ENCODE results near the gene GRM2.

Gene GRM2

GRCh38 chr3:51703761-51704510 lies 2.9 kb upstream of the GRM2 start:
- H3K9ac ChIP-seq (ENCODE audit: low read depth in 1 of 2, low read length in 2 of 2), result no peak overlapping the region
- H3K9me3 ChIP-seq (ENCODE audit: control insufficient read depth in 2 of 2, low read length in 2 of 2), result no peaks in the 10 kb centered on the region
- no peak overlapping the region for H3K4me3 ChIP-seq (ENCODE audit: low read length in 2 of 2)
- H3K4me1 ChIP-seq (ENCODE audit: control insufficient read depth in 2 of 2, insufficient read depth in 2 of 2, low read length in 2 of 2), result no peaks in the 10 kb centered on the region
- H3K27me3 ChIP-seq (ENCODE audit: control insufficient read depth in 2 of 2, insufficient read depth in 2 of 2, low read length in 2 of 2), result no peaks in the 10 kb centered on the region
- no peak overlapping the region for H3K27ac ChIP-seq (ENCODE audit: low read depth in 2 of 2, low read length in 2 of 2)
- H3K36me3 ChIP-seq (ENCODE audit: control insufficient read depth in 2 of 2, insufficient read depth in 2 of 2, low read length in 2 of 2), result peaks cover 25 to 37% of the 10 kb centered on the region in 2 donors

- H3K4me1 ChIP-seq (ENCODE audit: control insufficient read depth in 2 of 2, insufficient read depth in 2 of 2, low read length in 2 of 2), result no peaks in the 10 kb centered on the region
- H3K27ac ChIP-seq (ENCODE audit: low read depth in 2 of 2, low read length in 2 of 2), result no peak overlapping the region
- H3K9ac ChIP-seq (ENCODE audit: low read depth in 1 of 2, low read length in 2 of 2), result no peak overlapping the region
- H3K27me3 ChIP-seq (ENCODE audit: control insufficient read depth in 2 of 2, insufficient read depth in 2 of 2, low read length in 2 of 2), result no peaks in the 10 kb centered on the region
- peaks cover 20 to 31% of the 10 kb centered on the region in 2 donors for H3K36me3 ChIP-seq (ENCODE audit: control insufficient read depth in 2 of 2, insufficient read depth in 2 of 2, low read length in 2 of 2)
- no peaks in the 10 kb centered on the region for H3K9me3 ChIP-seq (ENCODE audit: control insufficient read depth in 2 of 2, low read length in 2 of 2)
- no peak overlapping the region for H3K4me3 ChIP-seq (ENCODE audit: low read length in 2 of 2)
Measured at GRCh38 chr3:51704511-51704950, 2.3 kb upstream of the GRM2 start.

DNA sequence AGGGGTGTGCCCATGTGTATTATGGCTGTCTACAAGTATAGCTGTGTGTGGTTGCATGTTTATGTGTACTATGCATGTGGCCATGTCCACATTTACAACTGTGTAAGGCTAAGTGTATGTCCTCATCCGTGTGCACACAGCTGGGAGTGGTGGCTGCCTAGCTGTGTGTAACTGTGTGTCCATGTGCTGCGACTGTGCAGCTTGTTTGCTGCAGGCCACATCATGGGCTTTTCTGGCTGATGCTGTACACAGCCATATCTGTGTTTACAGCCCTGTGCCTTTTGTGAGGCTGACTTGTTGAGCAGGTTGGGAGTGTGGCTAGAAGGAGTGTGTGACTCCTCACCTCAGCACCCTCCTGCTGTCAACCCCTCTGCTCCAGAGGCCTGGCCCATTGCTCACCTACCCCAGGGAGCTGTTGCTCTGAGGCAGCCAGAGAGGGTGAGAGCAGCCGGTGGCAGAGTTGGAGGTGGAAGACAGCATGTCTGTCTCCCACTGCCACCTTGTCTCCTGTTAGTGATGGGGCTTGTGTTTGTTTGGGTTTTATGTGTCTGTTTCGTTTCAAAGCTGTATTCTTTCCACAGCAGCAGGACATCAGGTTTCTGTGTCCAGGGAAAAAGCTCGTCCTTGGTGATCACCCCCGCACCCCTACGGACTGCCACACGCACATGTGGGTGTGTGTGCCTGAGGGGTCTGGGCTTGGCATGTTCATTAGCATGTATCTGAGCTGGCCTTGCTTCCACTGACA lies 1.4 kb upstream of the GRM2 start:
- Histone ChIP-seq H3K4me3 (ENCODE audit: low read length in 2 of 2) (no peak overlapping the region), H3K27ac (ENCODE audit: low read depth in 2 of 2, low read length in 2 of 2) (no peak overlapping the region), H3K36me3 (ENCODE audit: control insufficient read depth in 2 of 2, insufficient read depth in 2 of 2, low read length in 2 of 2) (peaks cover 12 to 22% of the 10 kb centered on the region in 2 donors), H3K9ac (ENCODE audit: low read depth in 1 of 2, low read length in 2 of 2) (no peak overlapping the region), H3K27me3 (ENCODE audit: control insufficient read depth in 2 of 2, insufficient read depth in 2 of 2, low read length in 2 of 2) (no peaks in the 10 kb centered on the region), H3K4me1 (ENCODE audit: control insufficient read depth in 2 of 2, insufficient read depth in 2 of 2, low read length in 2 of 2) (no peaks in the 10 kb centered on the region), H3K9me3 (ENCODE audit: control insufficient read depth in 2 of 2, low read length in 2 of 2) (no peaks in the 10 kb centered on the region)

DNA sequence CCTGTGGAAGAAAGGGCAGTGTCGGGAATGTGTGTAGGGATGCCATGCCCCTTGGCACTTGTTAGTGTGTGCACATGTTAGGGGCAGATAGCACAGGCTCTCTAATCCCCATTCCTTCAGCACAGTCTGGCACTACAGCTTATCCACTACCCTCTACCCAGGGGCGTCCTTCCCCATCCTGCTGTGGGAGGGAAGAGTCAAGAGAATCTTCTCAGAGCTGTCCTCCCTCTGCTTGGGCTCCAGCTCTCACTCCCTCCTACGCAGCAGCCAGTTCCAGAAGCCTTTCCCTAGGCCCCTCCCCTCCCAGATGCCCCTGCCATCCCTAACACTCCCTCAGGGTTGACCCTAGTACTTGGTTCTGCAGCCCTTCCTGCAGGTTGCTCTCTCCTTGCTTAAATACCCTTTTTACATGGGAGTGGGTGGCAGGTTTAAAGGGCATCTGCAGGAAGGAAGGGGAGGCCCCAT lies 815 bp upstream of the GRM2 start:
- Histone ChIP-seq H3K4me3 (ENCODE audit: low read length in 2 of 2) (no peak overlapping the region), H3K9me3 (ENCODE audit: control insufficient read depth in 2 of 2, low read length in 2 of 2) (no peaks in the 10 kb centered on the region), H3K36me3 (ENCODE audit: control insufficient read depth in 2 of 2, insufficient read depth in 2 of 2, low read length in 2 of 2) (peaks cover 12 to 19% of the 10 kb centered on the region in 2 donors), H3K27me3 (ENCODE audit: control insufficient read depth in 2 of 2, insufficient read depth in 2 of 2, low read length in 2 of 2) (no peaks in the 10 kb centered on the region), H3K4me1 (ENCODE audit: control insufficient read depth in 2 of 2, insufficient read depth in 2 of 2, low read length in 2 of 2) (no peaks in the 10 kb centered on the region), H3K9ac (ENCODE audit: low read depth in 1 of 2, low read length in 2 of 2) (no peak overlapping the region), H3K27ac (ENCODE audit: low read depth in 2 of 2, low read length in 2 of 2) (no peak overlapping the region)

DNA sequence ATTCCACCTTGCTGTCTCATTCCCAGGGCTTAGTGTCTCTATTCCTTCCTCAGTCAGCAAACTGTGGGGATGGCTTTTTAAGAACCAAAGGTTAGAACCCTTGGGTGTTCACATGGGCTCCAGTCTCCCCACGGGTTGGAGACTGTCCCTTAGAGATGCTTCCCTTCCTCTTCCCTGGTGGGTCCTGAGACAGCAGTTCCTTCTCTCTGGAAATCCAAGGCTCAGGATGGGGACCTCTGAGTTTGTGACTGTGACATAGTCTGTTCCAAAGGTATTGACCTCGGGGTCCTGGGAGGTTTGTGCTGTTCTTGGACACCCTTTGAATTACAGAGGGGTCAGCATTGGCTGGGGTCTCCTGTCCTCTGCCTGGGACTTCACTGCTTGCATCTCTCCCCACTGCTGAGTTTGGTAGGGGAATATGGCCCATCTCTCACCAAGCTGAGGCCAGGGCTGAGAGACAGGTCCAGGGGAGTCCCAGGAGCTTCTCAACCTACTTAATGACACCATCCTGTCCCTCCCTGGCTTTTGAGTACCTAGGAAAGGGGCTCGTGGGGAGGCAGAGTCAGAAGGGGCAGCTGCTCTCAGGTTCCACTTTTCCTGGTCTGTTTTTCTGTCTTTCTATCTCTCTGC lies 1.5 kb downstream of the GRM2 start:
- Histone ChIP-seq H3K9me3 (ENCODE audit: control insufficient read depth in 2 of 2, low read length in 2 of 2) (no peaks in the 10 kb centered on the region), H3K36me3 (ENCODE audit: control insufficient read depth in 2 of 2, insufficient read depth in 2 of 2, low read length in 2 of 2) (peaks cover 10% of the 10 kb centered on the region in 2 donors), H3K27me3 (ENCODE audit: control insufficient read depth in 2 of 2, insufficient read depth in 2 of 2, low read length in 2 of 2) (no peaks in the 10 kb centered on the region), H3K27ac (ENCODE audit: low read depth in 2 of 2, low read length in 2 of 2) (no peak overlapping the region), H3K4me1 (ENCODE audit: control insufficient read depth in 2 of 2, insufficient read depth in 2 of 2, low read length in 2 of 2) (no peaks in the 10 kb centered on the region), H3K9ac (ENCODE audit: low read depth in 1 of 2, low read length in 2 of 2) (no peak overlapping the region), H3K4me3 (ENCODE audit: low read length in 2 of 2) (no peak overlapping the region)

GRCh38 chr3:51709004-51709420 lies 2.1 kb downstream of the GRM2 start:
- no peak overlapping the region for H3K9ac ChIP-seq (ENCODE audit: low read depth in 1 of 2, low read length in 2 of 2)
- H3K27ac ChIP-seq (ENCODE audit: low read depth in 2 of 2, low read length in 2 of 2), result no peak overlapping the region
- no peaks in the 10 kb centered on the region for H3K4me1 ChIP-seq (ENCODE audit: control insufficient read depth in 2 of 2, insufficient read depth in 2 of 2, low read length in 2 of 2)
- peaks cover 4 to 5% of the 10 kb centered on the region in 2 donors for H3K36me3 ChIP-seq (ENCODE audit: control insufficient read depth in 2 of 2, insufficient read depth in 2 of 2, low read length in 2 of 2)
- H3K27me3 ChIP-seq (ENCODE audit: control insufficient read depth in 2 of 2, insufficient read depth in 2 of 2, low read length in 2 of 2), result no peaks in the 10 kb centered on the region
- no peaks in the 10 kb centered on the region for H3K9me3 ChIP-seq (ENCODE audit: control insufficient read depth in 2 of 2, low read length in 2 of 2)
- no peak overlapping the region for H3K4me3 ChIP-seq (ENCODE audit: low read length in 2 of 2)

- H3K9ac ChIP-seq (ENCODE audit: low read depth in 1 of 2, low read length in 2 of 2), result no peak overlapping the region
- H3K27ac ChIP-seq (ENCODE audit: low read depth in 2 of 2, low read length in 2 of 2), result no peak overlapping the region
- no peaks in the 10 kb centered on the region for H3K9me3 ChIP-seq (ENCODE audit: control insufficient read depth in 2 of 2, low read length in 2 of 2)
- no peak overlapping the region for H3K4me3 ChIP-seq (ENCODE audit: low read length in 2 of 2)
- H3K36me3 ChIP-seq (ENCODE audit: control insufficient read depth in 2 of 2, insufficient read depth in 2 of 2, low read length in 2 of 2), result peaks cover under 1 to 4% of the 10 kb centered on the region in 2 donors
- H3K4me1 ChIP-seq (ENCODE audit: control insufficient read depth in 2 of 2, insufficient read depth in 2 of 2, low read length in 2 of 2), result no peaks in the 10 kb centered on the region
- H3K27me3 ChIP-seq (ENCODE audit: control insufficient read depth in 2 of 2, insufficient read depth in 2 of 2, low read length in 2 of 2), result no peaks in the 10 kb centered on the region
Measured at GRCh38 chr3:51709675-51710074, 2.8 kb downstream of the GRM2 start.

DNA sequence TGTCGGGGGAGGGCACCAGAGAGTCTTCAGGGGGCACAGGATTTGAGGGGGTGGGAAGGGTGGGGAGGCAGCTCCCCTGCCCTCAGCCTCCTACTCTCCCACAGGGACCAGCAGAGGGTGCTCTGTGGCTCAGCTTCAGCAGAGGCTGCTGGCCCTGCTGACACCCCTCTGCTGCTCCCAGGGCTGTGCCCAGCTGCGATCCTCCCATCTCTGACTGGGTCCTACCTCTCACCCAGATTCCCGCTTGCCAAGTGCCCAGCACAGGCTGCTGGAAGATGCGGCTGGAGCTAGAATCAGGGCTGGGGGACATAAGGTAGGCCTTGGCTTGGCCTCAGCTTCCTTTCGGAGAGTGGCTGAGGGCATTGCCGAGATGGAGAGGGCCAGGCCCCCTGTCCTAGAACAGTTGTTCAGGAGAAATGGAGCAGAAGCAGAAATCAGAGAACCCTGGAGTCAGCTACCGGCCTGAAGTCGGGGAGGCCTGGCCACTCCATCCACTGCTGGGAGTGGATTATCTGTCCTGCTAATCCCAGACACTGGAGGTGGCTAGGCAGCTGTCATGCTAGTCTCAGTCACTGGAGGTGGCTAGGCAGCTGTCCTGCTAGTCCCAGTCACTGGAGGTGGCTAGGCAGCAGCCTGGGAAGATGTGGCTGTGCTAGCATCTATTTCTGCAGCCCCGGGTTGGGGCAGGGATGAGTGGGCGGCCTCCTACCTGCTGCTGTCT lies 3.9 kb downstream of the GRM2 start:
- no peaks in the 10 kb centered on the region for H3K4me1 ChIP-seq (ENCODE audit: control insufficient read depth in 2 of 2, insufficient read depth in 2 of 2, low read length in 2 of 2)
- H3K9me3 ChIP-seq (ENCODE audit: control insufficient read depth in 2 of 2, low read length in 2 of 2), result no peaks in the 10 kb centered on the region
- H3K27ac ChIP-seq (ENCODE audit: low read depth in 2 of 2, low read length in 2 of 2), result no peak overlapping the region
- H3K9ac ChIP-seq (ENCODE audit: low read depth in 1 of 2, low read length in 2 of 2), result no peak overlapping the region
- no peaks in the 10 kb centered on the region for H3K27me3 ChIP-seq (ENCODE audit: control insufficient read depth in 2 of 2, insufficient read depth in 2 of 2, low read length in 2 of 2)
- no peaks in the 10 kb centered on the region for H3K36me3 ChIP-seq (ENCODE audit: control insufficient read depth in 2 of 2, insufficient read depth in 2 of 2, low read length in 2 of 2)
- no peak overlapping the region for H3K4me3 ChIP-seq (ENCODE audit: low read length in 2 of 2)

GRCh38 chr3:51711352-51712037 lies 4.6 kb downstream of the GRM2 start:
- Histone ChIP-seq H3K9me3 (ENCODE audit: control insufficient read depth in 2 of 2, low read length in 2 of 2) (no peaks in the 10 kb centered on the region), H3K4me3 (ENCODE audit: low read length in 2 of 2) (no peak overlapping the region), H3K27me3 (ENCODE audit: control insufficient read depth in 2 of 2, insufficient read depth in 2 of 2, low read length in 2 of 2) (no peaks in the 10 kb centered on the region), H3K36me3 (ENCODE audit: control insufficient read depth in 2 of 2, insufficient read depth in 2 of 2, low read length in 2 of 2) (no peaks in the 10 kb centered on the region), H3K27ac (ENCODE audit: low read depth in 2 of 2, low read length in 2 of 2) (no peak overlapping the region), H3K9ac (ENCODE audit: low read depth in 1 of 2, low read length in 2 of 2) (no peak overlapping the region), H3K4me1 (ENCODE audit: control insufficient read depth in 2 of 2, insufficient read depth in 2 of 2, low read length in 2 of 2) (no peaks in the 10 kb centered on the region)
